ENCODE data around the gene CAPS. TPM values are rescaled to one million over a fixed set of nuclear protein-coding genes. Genes with fewer than 3 reads are reported as not detected.

The CAPS gene
- total RNA-seq, 1 donor from 2014 or later: 9.3 TPM

- Mint-ChIP-seq H3K36me3 (ENCODE audit: low read depth, unreplicated experiment) (peaks cover 23% of the 10 kb centered on the region), H3K4me1 (ENCODE audit: unreplicated experiment) (peaks cover 4% of the 10 kb centered on the region), H3K27ac (ENCODE audit: unreplicated experiment) (no peak overlapping the region), H3K27me3 (ENCODE audit: unreplicated experiment) (peaks cover 6% of the 10 kb centered on the region), H3K9me3 (ENCODE audit: unreplicated experiment) (no peaks in the 10 kb centered on the region), H3K4me3 (ENCODE audit: unreplicated experiment) (no peak overlapping the region)
- DNase-seq (ENCODE audit: low spot score): no peak
- no peak for TF ChIP-seq CTCF (IDR thresholded peaks at IDR 0.05; ENCODE audit: unreplicated experiment)
Measured at GRCh38 chr19:5941673-5942072, 27.6 kb downstream of the CAPS start.

- no peak overlapping the region for H3K27ac Mint-ChIP-seq (ENCODE audit: unreplicated experiment)
- H3K4me3 Mint-ChIP-seq (ENCODE audit: unreplicated experiment): no peak overlapping the region
- peaks cover 6% of the 10 kb centered on the region for H3K27me3 Mint-ChIP-seq (ENCODE audit: unreplicated experiment)
Measured at GRCh38 chr19:5943045-5943444, 29.0 kb downstream of the CAPS start.

GRCh38 chr19:5943623-5944022 is 29.6 kb downstream of the CAPS start:
- Mint-ChIP-seq H3K36me3 (ENCODE audit: low read depth, unreplicated experiment) (peaks cover 16% of the 10 kb centered on the region), H3K27ac (ENCODE audit: unreplicated experiment) (no peak overlapping the region), H3K4me3 (ENCODE audit: unreplicated experiment) (no peak overlapping the region), H3K27me3 (ENCODE audit: unreplicated experiment) (peaks cover 6% of the 10 kb centered on the region), H3K4me1 (ENCODE audit: unreplicated experiment) (peaks cover 18% of the 10 kb centered on the region), H3K9me3 (ENCODE audit: unreplicated experiment) (no peaks in the 10 kb centered on the region)
- no peak for DNase-seq (ENCODE audit: low spot score)
- TF ChIP-seq CTCF (IDR thresholded peaks at IDR 0.05; ENCODE audit: unreplicated experiment): no peak

More at GRCh38 chr19:5943045-5943444, 29.0 kb downstream of the CAPS start:
- Mint-ChIP-seq H3K9me3 (ENCODE audit: unreplicated experiment) (no peaks in the 10 kb centered on the region), H3K36me3 (ENCODE audit: low read depth, unreplicated experiment) (peaks cover 15% of the 10 kb centered on the region), H3K4me1 (ENCODE audit: unreplicated experiment) (peaks cover 15% of the 10 kb centered on the region)
- no peak for DNase-seq (ENCODE audit: low spot score)
- no peak for TF ChIP-seq CTCF (IDR thresholded peaks at IDR 0.05; ENCODE audit: unreplicated experiment)

GRCh38 chr19:5947435-5947834 is 33.4 kb downstream of the CAPS start:
- DNase-seq (ENCODE audit: low spot score): no peak
- Mint-ChIP-seq H3K27ac (ENCODE audit: unreplicated experiment) (peak overlapping the region; percentile 84), H3K4me1 (ENCODE audit: unreplicated experiment) (peaks cover 55% of the 10 kb centered on the region), H3K9me3 (ENCODE audit: unreplicated experiment) (no peaks in the 10 kb centered on the region), H3K4me3 (ENCODE audit: unreplicated experiment) (peak overlapping the region; percentile 18), H3K36me3 (ENCODE audit: low read depth, unreplicated experiment) (peaks cover 19% of the 10 kb centered on the region), H3K27me3 (ENCODE audit: unreplicated experiment) (peaks cover 7% of the 10 kb centered on the region)
- TF ChIP-seq CTCF (IDR thresholded peaks at IDR 0.05; ENCODE audit: unreplicated experiment): no peak

GRCh38 chr19:5948752-5949564 is 34.9 kb downstream of the CAPS start:
- H3K27ac Mint-ChIP-seq (ENCODE audit: unreplicated experiment): peak overlapping the region; percentile 63
- H3K27me3 Mint-ChIP-seq (ENCODE audit: unreplicated experiment): peaks cover 10% of the 10 kb centered on the region
- no peaks in the 10 kb centered on the region for H3K9me3 Mint-ChIP-seq (ENCODE audit: unreplicated experiment)
- H3K4me1 Mint-ChIP-seq (ENCODE audit: unreplicated experiment): peaks cover 70% of the 10 kb centered on the region
- no peak for DNase-seq (ENCODE audit: low spot score)
- H3K36me3 Mint-ChIP-seq (ENCODE audit: low read depth, unreplicated experiment): peaks cover 19% of the 10 kb centered on the region
- no peak for TF ChIP-seq CTCF (IDR thresholded peaks at IDR 0.05; ENCODE audit: unreplicated experiment)
- no peak overlapping the region for H3K4me3 Mint-ChIP-seq (ENCODE audit: unreplicated experiment)

Measured in endothelial cell (in vitro differentiated cells).